Measurements from ENCODE around the gene TCERG1L. TPM values are rescaled to one million over a fixed set of nuclear protein-coding genes. Genes with fewer than 3 reads are reported as not detected.

TCERG1L gene
- total and polyA plus RNA-seq, 9 of the 15 experiments (the other 6 are each of a cell fraction or from before 2014, with no cell fraction given), result not detected

DNA sequence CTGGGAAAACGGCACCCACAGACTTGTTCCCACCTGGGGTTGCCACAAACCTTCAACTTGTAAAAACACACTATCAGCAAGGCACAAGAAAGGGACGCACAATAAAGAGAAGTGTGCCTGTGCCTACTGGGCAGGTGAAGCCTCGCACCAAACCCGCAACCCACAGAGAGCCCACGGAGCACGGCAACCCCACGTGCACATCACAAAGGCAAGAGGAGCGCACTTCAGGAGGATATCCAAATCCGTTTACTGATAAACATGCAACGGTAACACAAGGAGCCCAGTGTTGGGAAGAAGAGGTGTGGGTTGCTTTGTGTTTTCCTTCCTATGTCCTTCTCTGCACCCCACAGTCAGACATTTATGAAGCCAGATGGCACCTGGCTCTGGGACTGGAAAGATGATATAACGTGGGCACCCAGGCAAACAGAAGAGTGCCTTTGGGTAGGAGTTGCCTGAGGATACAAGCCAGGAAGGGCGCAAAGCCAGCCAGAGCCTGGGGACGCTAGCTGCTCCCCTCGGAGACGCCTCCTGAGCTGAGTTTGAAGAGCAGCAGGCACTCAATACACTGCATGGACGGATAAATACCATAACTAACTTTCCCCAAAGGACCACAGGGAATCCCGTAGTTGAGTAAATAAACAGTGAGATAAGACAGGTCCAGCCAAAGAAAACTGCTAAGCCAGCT is 41.6 kb downstream of the TCERG1L start:
- in situ Hi-C loops (cut with MboI), result no loop called here
- TF ChIP-seq C11orf30 (IDR thresholded peaks at IDR 0.05; ENCODE audit: low read depth) (no peak), EWSR1 (IDR thresholded peaks at IDR 0.05; ENCODE audit: borderline replicate concordance, low read depth, partially characterized antibody) (no peak), TSC22D4 (tag; IDR thresholded peaks at IDR 0.05) (no peak), DACH1 (IDR thresholded peaks at IDR 0.05; ENCODE audit: partially characterized antibody) (no peak)
- H3K27ac ChIP-seq (ENCODE audit: extremely low read depth, low read depth, low read length), result no peak overlapping the region
- FAIRE-seq (no peak), ATAC-seq (no peak), DNase-seq (ENCODE audit: extremely low read depth in 1 of 4, low spot score in 3 of 4) (no peak)
- no peaks in the 10 kb centered on the region; a peak in 1 of 5 replicates for H3K27me3 ChIP-seq (ENCODE audit: control insufficient read depth in 2 of 2, insufficient read depth in 2 of 2, low read length in 2 of 2)
- ChIA-PET POLR2A (no interaction called here), CTCF (ENCODE audit: low intra/inter-chr PET ratio) (no interaction called here)
- intact Hi-C loops (cut with micrococcal nuclease), result no loop called here
- no peak overlapping the region for H3K4me2 ChIP-seq (ENCODE audit: insufficient read depth, low read length)
- H4K20me1 ChIP-seq (replicated peaks; ENCODE audit: control insufficient read depth, insufficient read depth, low read length), result no peaks in the 10 kb centered on the region
- no peaks in the 10 kb centered on the region for H3K9me1 ChIP-seq (ENCODE audit: control insufficient read depth, insufficient read depth, low read length)
- H3K4me3 ChIP-seq, result no peak overlapping the region
- no peak overlapping the region for H3K9ac ChIP-seq (ENCODE audit: insufficient read depth in 1 of 2, low read depth in 2 of 2, low read length in 2 of 2)
- H3K79me2 ChIP-seq (ENCODE audit: control insufficient read depth, insufficient read depth, low read length), result no peaks in the 10 kb centered on the region
- H3K4me1 ChIP-seq (replicated peaks in 1 of 2; ENCODE audit: control insufficient read depth in 2 of 2, insufficient read depth in 2 of 2, low read length in 2 of 2), result no peaks in the 10 kb centered on the region
- no peak overlapping the region for H2AFZ ChIP-seq (ENCODE audit: low read depth, low read length)
- BruUV-seq (replicated peaks), result no TSS peak
- 3% methylated on average over 15 of the region's 17 CpGs for WGBS (ENCODE audit: insufficient coverage, low coverage, missing lambda C conversion rate)
- H3K9me3 ChIP-seq (replicated peaks; ENCODE audit: control insufficient read depth, insufficient read depth, low read depth, low read length), result no peaks in the 10 kb centered on the region
- H3K36me3 ChIP-seq (ENCODE audit: control insufficient read depth, insufficient read depth, low read length), result no peaks in the 10 kb centered on the region

DNA sequence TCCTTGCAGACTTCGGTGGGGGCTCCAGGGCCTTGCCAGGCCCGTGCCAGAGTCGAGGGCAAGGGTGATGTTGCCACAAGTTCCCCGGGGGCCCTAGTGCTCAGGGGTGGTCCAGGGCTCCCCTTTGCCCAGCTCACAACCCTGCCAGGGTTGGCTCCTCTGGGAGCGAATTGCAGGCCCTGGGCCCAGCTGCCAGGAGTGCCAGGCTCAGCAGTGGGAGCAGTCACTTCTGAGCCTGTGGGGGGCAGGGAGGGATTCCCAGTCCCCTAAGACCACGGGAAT is 43.8 kb downstream of the TCERG1L start:
- no TSS peak for BruUV-seq (replicated peaks)
- H3K4me2 ChIP-seq (ENCODE audit: insufficient read depth, low read length), result no peak overlapping the region
- TF ChIP-seq HCFC1 (IDR thresholded peaks at IDR 0.05; ENCODE audit: low read depth, low read length), result no peak
- TF ChIP-seq TOE1 (IDR thresholded peaks at IDR 0.05; ENCODE audit: borderline replicate concordance), result no peak
- TF ChIP-seq TOE1 (CRISPR knock-in tag; IDR thresholded peaks at IDR 0.05; ENCODE audit: borderline replicate concordance, low read depth), result no peak
- no peak for TF ChIP-seq ZNF57 (CRISPR knock-in tag; IDR thresholded peaks at IDR 0.05)
- H3K4me3 ChIP-seq, result no peak overlapping the region
- no peaks in the 10 kb centered on the region for H3K79me2 ChIP-seq (ENCODE audit: control insufficient read depth, insufficient read depth, low read length)
- ChIA-PET CTCF (ENCODE audit: low intra/inter-chr PET ratio) (no interaction called here), POLR2A (interaction anchor here (0.6 kb wide), 1 partner anchor 135 kb away, joined by 3 read pairs; no protein-coding TSS in a partner anchor)
- no peaks in the 10 kb centered on the region for H3K9me3 ChIP-seq (replicated peaks; ENCODE audit: control insufficient read depth, insufficient read depth, low read depth, low read length)
- H3K9ac ChIP-seq (ENCODE audit: insufficient read depth in 1 of 2, low read depth in 2 of 2, low read length in 2 of 2), result no peak overlapping the region
- DNase-seq (ENCODE audit: extremely low read depth in 1 of 4, low spot score in 3 of 4) (no peak), FAIRE-seq (no peak), ATAC-seq (no peak)
- no peaks in the 10 kb centered on the region for H3K36me3 ChIP-seq (ENCODE audit: control insufficient read depth, insufficient read depth, low read length)
- 3% methylated on average over 5 of the region's 6 CpGs for WGBS (ENCODE audit: insufficient coverage, low coverage, missing lambda C conversion rate)
- intact Hi-C loops (cut with micrococcal nuclease) (no loop called here), in situ Hi-C loops (cut with MboI) (no loop called here)
- no peaks in the 10 kb centered on the region for H3K4me1 ChIP-seq (replicated peaks in 1 of 2; ENCODE audit: control insufficient read depth in 2 of 2, insufficient read depth in 2 of 2, low read length in 2 of 2)
- no peaks in the 10 kb centered on the region; a peak in 1 of 5 replicates for H3K27me3 ChIP-seq (ENCODE audit: control insufficient read depth in 2 of 2, insufficient read depth in 2 of 2, low read length in 2 of 2)
- no peak overlapping the region for H2AFZ ChIP-seq (ENCODE audit: low read depth, low read length)
- H3K27ac ChIP-seq (ENCODE audit: extremely low read depth, low read depth, low read length), result no peak overlapping the region
- H3K9me1 ChIP-seq (ENCODE audit: control insufficient read depth, insufficient read depth, low read length), result no peaks in the 10 kb centered on the region
- H4K20me1 ChIP-seq (replicated peaks; ENCODE audit: control insufficient read depth, insufficient read depth, low read length), result no peaks in the 10 kb centered on the region
